K562 (cell line): Measurements from ENCODE around the gene ODC1. TPM values are rescaled to one million over a fixed set of nuclear protein-coding genes. Genes with fewer than 3 reads are reported as not detected.

Experiments used
- ATAC-seq: fragments of 200-7000 bp; cut with Tn5 transposase; 3 replicates; pipeline ENCODE4 v1.9.1; 2020; ENCODE audit warnings: moderate library complexity
- BruUV-seq: library from RNA; stranded (reverse); fragments of 400-500 nt; replicated peaks from 2 replicates; lab custom pipeline; 2021; lab: Mats Ljungman, UMichigan
- CTCF ChIA-PET: fragments of 300-600 bp; formaldehyde crosslinking; extraction: SDS; loops from one replicate; lab custom pipeline; 2021; ENCODE audit warnings: low intra/inter-chr PET ratio; lab: Yijun Ruan, JAX
- POLR2A ChIA-PET: fragments of 300-600, 350-650 bp; sonication (Branson Sonifier 250); formaldehyde crosslinking; extraction: SDS; loops from one replicate; lab custom pipeline; 2021; ENCODE audit warnings: antibody characterized with exemption, inconsistent platforms; lab: Yijun Ruan, JAX
- DNase-seq, 4 experiments: peaks; one replicate each; pipeline versions ENCODE4 v3.0.0 to v3.0.0-alpha.2; 2011 to 2018; ENCODE audit warnings: low spot score in 3 of 4, mixed read lengths in 3 of 4; ENCODE audit errors: extremely low read depth in 1 of 4
- FAIRE-seq: peaks from 2 replicates; lab custom pipeline; 2011; peaks lifted over from hg19 to GRCh38; lab: Jason Lieb, UNC
- H2AFZ ChIP-seq: 2 replicates; pipeline ENCODE4 v1.6.0; 2011; ENCODE audit warnings: low read depth, low read length, control low read depth, inconsistent platforms
- H3K27ac ChIP-seq: fragments of 200-600 bp; 3 replicates; pipeline ENCODE4 v1.8.0; 2011; ENCODE audit warnings: low read depth, mild to moderate bottlenecking, control low read depth, inconsistent platforms, low read length, moderate library complexity, mixed read lengths; ENCODE audit errors: extremely low read depth
- H3K27me3 ChIP-seq, 2 experiments: fragments of 300-600 bp in 1 of 2; 2 replicates in 1 of 2; 3 replicates in 1 of 2; pipeline versions ENCODE4 v1.6.0 to v1.8.0; 2011; ENCODE audit warnings: inconsistent platforms in 2 of 2, low read length in 2 of 2, mild to moderate bottlenecking in 1 of 2, mixed read lengths in 1 of 2, moderate library complexity in 1 of 2; ENCODE audit not compliant: control insufficient read depth in 2 of 2, insufficient read depth in 2 of 2
- H3K36me3 ChIP-seq: fragments of 300-600 bp; 3 replicates; pipeline ENCODE4 v1.8.0; 2011; ENCODE audit warnings: mild to moderate bottlenecking, low read length, inconsistent platforms; ENCODE audit not compliant: control insufficient read depth, insufficient read depth
- H3K4me1 ChIP-seq, 2 experiments: fragments of 200-600 bp in 1 of 2; replicated peaks in 1 of 2; 2 replicates in 1 of 2; 3 replicates in 1 of 2; pipeline versions ENCODE4 v1.5.1 to v1.8.0; 2011; ENCODE audit warnings: inconsistent platforms in 2 of 2, low read length in 2 of 2, mild to moderate bottlenecking in 1 of 2, mixed read lengths in 1 of 2, moderate library complexity in 1 of 2; ENCODE audit not compliant: control insufficient read depth in 2 of 2, insufficient read depth in 2 of 2
- H3K4me2 ChIP-seq: 2 replicates; pipeline ENCODE4 v1.6.1; 2011; ENCODE audit warnings: low read length, control low read depth, inconsistent platforms, mixed read lengths; ENCODE audit not compliant: insufficient read depth
- H3K4me3 ChIP-seq: fragments of 200-600 bp; sonication (generic), shearing (Covaris generic); 2 replicates; pipeline ENCODE4 v1.5.1; 2016; ENCODE audit warnings: control low read depth, inconsistent platforms
- H3K79me2 ChIP-seq: fragments of 200-600 bp; 3 replicates; pipeline ENCODE4 v1.8.0; 2011; ENCODE audit warnings: low read length, inconsistent platforms; ENCODE audit not compliant: control insufficient read depth, insufficient read depth
- H3K9ac ChIP-seq, 2 experiments: 2 replicates each; pipeline versions ENCODE4 v1.6.0 to v1.6.1; 2011; ENCODE audit warnings: low read depth in 2 of 2, low read length in 2 of 2, control low read depth in 1 of 2, inconsistent platforms in 1 of 2, mild to moderate bottlenecking in 1 of 2, mixed read lengths in 1 of 2; ENCODE audit not compliant: insufficient read depth in 1 of 2
- H3K9me1 ChIP-seq: one replicate; pipeline ENCODE4 v1.6.0; 2011; ENCODE audit warnings: inconsistent platforms, mild to moderate bottlenecking, low read length, moderate library complexity; ENCODE audit not compliant: control insufficient read depth, insufficient read depth
- H3K9me3 ChIP-seq: replicated peaks from 2 replicates; pipeline ENCODE4 v1.5.1; 2011; ENCODE audit warnings: low read depth, low read length, inconsistent platforms; ENCODE audit not compliant: control insufficient read depth, insufficient read depth
- H4K20me1 ChIP-seq: replicated peaks from 2 replicates; pipeline ENCODE4 v1.6.1; 2011; ENCODE audit warnings: low read length, inconsistent platforms, mixed read lengths; ENCODE audit not compliant: control insufficient read depth, insufficient read depth
- CBFA2T3 ChIP-seq: fragments of 450-650 bp; IDR thresholded peaks from 2 replicates; pipeline ENCODE4 v1.6.1; 2017
- CGGBP1 ChIP-seq: fragments of 250-450 bp; sonication (Bioruptor Pico); IDR thresholded peaks from 2 replicates; pipeline ENCODE4 v1.9.0; 2021; ENCODE audit warnings: mild to moderate bottlenecking
- CHD4 ChIP-seq: fragments of 200-600 bp; sonication (generic); IDR thresholded peaks from 3 replicates; pipeline ENCODE4 v1.6.1; 2012; ENCODE audit warnings: low read depth, mild to moderate bottlenecking, mixed read lengths, low read length, inconsistent platforms; ENCODE audit not compliant: insufficient read depth, insufficient replicate concordance, poor library complexity, severe bottlenecking
- GATAD2A ChIP-seq: fragments of 450-650 bp; IDR thresholded peaks from 2 replicates; pipeline ENCODE4 v1.6.1; 2017
- IRF1 ChIP-seq: sonication (generic); formaldehyde crosslinking; IDR thresholded peaks from 2 replicates; pipeline ENCODE4 v1.8.0; 2022; ENCODE audit warnings: missing genetic modification reagents, mild to moderate bottlenecking, borderline replicate concordance
- MED1 ChIP-seq: sonication (generic); formaldehyde crosslinking; IDR thresholded peaks from 2 replicates; pipeline ENCODE4 v1.8.1; 2023; ENCODE audit warnings: missing genetic modification reagents, borderline replicate concordance
- MIER1 ChIP-seq: fragments of 450-650 bp; IDR thresholded peaks from 2 replicates; pipeline ENCODE4 v1.6.1; 2016; ENCODE audit warnings: antibody characterized with exemption, mild to moderate bottlenecking, low read depth
- MTA3 ChIP-seq: fragments of 450-650 bp; formaldehyde crosslinking; IDR thresholded peaks from 2 replicates; pipeline ENCODE4 v1.6.1; 2017; ENCODE audit warnings: mild to moderate bottlenecking, borderline replicate concordance
- MTF1 ChIP-seq: fragments of 250-450 bp; sonication (Bioruptor Pico); IDR thresholded peaks from 2 replicates; pipeline ENCODE4 v1.9.0; 2021; ENCODE audit warnings: moderate library complexity, mild to moderate bottlenecking, inconsistent platforms, borderline replicate concordance
- PBX2 ChIP-seq, 2 experiments: IDR thresholded peaks in 1 of 2; conservative IDR thresholded peaks in 1 of 2; 2 replicates each; pipeline ENCODE4 v1.6.1; 2016; ENCODE audit warnings: low read depth in 2 of 2, mild to moderate bottlenecking in 1 of 2, missing compliant biosample characterization in 1 of 2, missing genetic modification characterization in 1 of 2, moderate library complexity in 1 of 2
- PHF20 ChIP-seq: fragments of 450-650 bp; IDR thresholded peaks from 2 replicates; pipeline ENCODE4 v1.6.1; 2018; ENCODE audit not compliant: partially characterized antibody
- POU5F1 ChIP-seq: fragments of 150-350 bp; IDR thresholded peaks from 2 replicates; pipeline ENCODE4 v1.6.1; 2014; ENCODE audit warnings: borderline replicate concordance, low read length, low read depth, mild to moderate bottlenecking; ENCODE audit not compliant: partially characterized antibody
- USF2 ChIP-seq: sonication (generic); formaldehyde crosslinking; IDR thresholded peaks from 2 replicates; pipeline ENCODE4 v1.5.0; 2020; ENCODE audit warnings: missing genetic modification reagents
- WGBS: fragments of 100-300 bp; shearing (Covaris generic); methylation state at CpG from one replicate; pipeline ENCODE4 v1.1.6; 2016; ENCODE audit warnings: low coverage, mixed read lengths; ENCODE audit not compliant: insufficient coverage; ENCODE audit errors: missing lambda C conversion rate; 5-methylcytosine and 5-hydroxymethylcytosine counted together
- in situ Hi-C: fragments of 300-500 bp; cut with MboI; formaldehyde crosslinking; loops from 4 replicates; pipeline ENCODE4 v1.15.0; 2018; ENCODE audit warnings: inconsistent platforms, mixed read lengths
- intact Hi-C: fragments of 100-400 bp; cut with micrococcal nuclease; formaldehyde crosslinking; loops from 2 replicates; pipeline ENCODE4 v1.14.2; 2022
- polyA plus RNA-seq, 8 experiments: library from polyadenylated mRNA; depleted of rRNA in 4 of 8; stranded (reverse) in 5 of 8; unstranded in 3 of 8; fragments of >200 nt; fragmentation: Nextera tagmentation in 2 of 8; fragmentation: Illumina TruSeq in 1 of 8; extraction: Ambion mirVana in 2 of 8; extraction: Trizol in 1 of 8; gene quantifications; 2 replicates each; pipeline versions ENCODE4 v1.2.1 to v1.2.3, GENCODE V29; 2011 to 2014; ENCODE audit warnings: inconsistent platforms in 1 of 8, missing spikeins in 1 of 8
- total RNA-seq, 7 experiments: library from RNA; depleted of rRNA in 6 of 7; stranded (reverse); fragments of >200 nt in 6 of 7; fragmentation: Illumina TruSeq in 2 of 7; extraction: Trizol in 2 of 7; gene quantifications; 2 replicates each; pipeline versions ENCODE4 v1.2.1 to v1.2.3, GENCODE V29; 2011 to 2021; ENCODE audit warnings: low replicate concordance in 1 of 7

ODC1 gene
- total and polyA plus RNA-seq, 9 of the 15 experiments (the other 6 are each of a cell fraction or from before 2014, with no cell fraction given), result 142 to 563 (median 457) TPM

- TF ChIP-seq USF2 (no peak), MTF1 (CRISPR knock-in tag) (no peak), POU5F1 (no peak), MIER1 (no peak), MTA3 (no peak)
These were observed 23.8 kb upstream of the ODC1 start (continued) for GRCh38 chr2:10471955-10472354.

GRCh38 chr2:10471046-10471571 lies 23.0 kb upstream of the ODC1 start:
- no peak overlapping the region for H3K4me3 ChIP-seq
- DNase-seq, result peak; percentile 80 to 85 (median 81)
- no peak overlapping the region for H3K4me2 ChIP-seq
- peak; percentile 91 for ATAC-seq
- ChIA-PET CTCF (no interaction called here), POLR2A (interaction anchor here (0.6 to 1.9 kb wide), 7 partner anchors 11 to 311 kb away, joined by 3 to 7 read pairs (median 5); partner anchors contain the start of gene ODC1)
- H2AFZ ChIP-seq, result 0 out of 2 replicates have a peak overlapping the region, but pooled peaks have one; percentile 22
- BruUV-seq, result no TSS peak
- no peaks in the 10 kb centered on the region for H3K9me1 ChIP-seq
- in situ Hi-C loops (no loop called here), intact Hi-C loops (no loop called here)
- H3K4me1 ChIP-seq, result peaks cover 3 to 10% of the 10 kb centered on the region in 2 experiments; a peak in 4 of 5 replicates
- no peak overlapping the region for H3K9ac ChIP-seq
- H3K27me3 ChIP-seq, result peaks cover 9 to 28% of the 10 kb centered on the region in 2 experiments; a peak in 3 of 5 replicates
- H4K20me1 ChIP-seq, result no peaks in the 10 kb centered on the region
- H3K9me3 ChIP-seq, result no peaks in the 10 kb centered on the region
- H3K27ac ChIP-seq, result no peak overlapping the region
- no peaks in the 10 kb centered on the region for H3K79me2 ChIP-seq
- peak; percentile 89 for FAIRE-seq
- 5% methylated on average over 15 of the region's 15 CpGs for WGBS
- H3K36me3 ChIP-seq, result no peaks in the 10 kb centered on the region
- TF ChIP-seq PBX2 (CRISPR knock-in tag; IDR thresholded peaks at IDR 0.05; ENCODE audit: low read depth) (peak; percentile 64), PBX2 (tag; conservative IDR thresholded peaks at IDR 0.05; ENCODE audit: low read depth) (peak; percentile 90), IRF1 (no peak), CGGBP1 (CRISPR knock-in tag) (no peak), PHF20 (peak; percentile 28), GATAD2A (no peak), CBFA2T3 (0 out of 2 replicates have a peak, but pooled peaks have one; percentile 36), CHD4 (peak; percentile 99), MED1 (CRISPR knock-in tag) (no peak)
